Measurements from ENCODE around the gene SHISA6. TPM values are rescaled to one million over a fixed set of nuclear protein-coding genes. Genes with fewer than 3 reads are reported as not detected.

SHISA6 gene
- total RNA-seq, 3 donors from 2014 or later: 0.20 to 0.77 (median 0.73) TPM

- DNase-seq (no peak), ATAC-seq (no peak)
- Histone ChIP-seq H3K4me3 (no peak overlapping the region), H3K9me3 (no peaks in the 10 kb centered on the region), H3K4me1 (ENCODE audit: low read depth) (no peaks in the 10 kb centered on the region), H3K36me3 (ENCODE audit: low read depth) (no peaks in the 10 kb centered on the region)
- TF ChIP-seq, protein P1, sequence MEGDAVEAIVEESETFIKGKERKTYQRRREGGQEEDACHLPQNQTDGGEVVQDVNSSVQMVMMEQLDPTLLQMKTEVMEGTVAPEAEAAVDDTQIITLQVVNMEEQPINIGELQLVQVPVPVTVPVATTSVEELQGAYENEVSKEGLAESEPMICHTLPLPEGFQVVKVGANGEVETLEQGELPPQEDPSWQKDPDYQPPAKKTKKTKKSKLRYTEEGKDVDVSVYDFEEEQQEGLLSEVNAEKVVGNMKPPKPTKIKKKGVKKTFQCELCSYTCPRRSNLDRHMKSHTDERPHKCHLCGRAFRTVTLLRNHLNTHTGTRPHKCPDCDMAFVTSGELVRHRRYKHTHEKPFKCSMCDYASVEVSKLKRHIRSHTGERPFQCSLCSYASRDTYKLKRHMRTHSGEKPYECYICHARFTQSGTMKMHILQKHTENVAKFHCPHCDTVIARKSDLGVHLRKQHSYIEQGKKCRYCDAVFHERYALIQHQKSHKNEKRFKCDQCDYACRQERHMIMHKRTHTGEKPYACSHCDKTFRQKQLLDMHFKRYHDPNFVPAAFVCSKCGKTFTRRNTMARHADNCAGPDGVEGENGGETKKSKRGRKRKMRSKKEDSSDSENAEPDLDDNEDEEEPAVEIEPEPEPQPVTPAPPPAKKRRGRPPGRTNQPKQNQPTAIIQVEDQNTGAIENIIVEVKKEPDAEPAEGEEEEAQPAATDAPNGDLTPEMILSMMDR (IDR thresholded peaks at IDR 0.05): no peak
- intact Hi-C loops (cut with DNase I, micrococcal nuclease): no loop called here
Measured at GRCh38 chr17:11282586-11282985, 41.6 kb downstream of the SHISA6 start.

DNA sequence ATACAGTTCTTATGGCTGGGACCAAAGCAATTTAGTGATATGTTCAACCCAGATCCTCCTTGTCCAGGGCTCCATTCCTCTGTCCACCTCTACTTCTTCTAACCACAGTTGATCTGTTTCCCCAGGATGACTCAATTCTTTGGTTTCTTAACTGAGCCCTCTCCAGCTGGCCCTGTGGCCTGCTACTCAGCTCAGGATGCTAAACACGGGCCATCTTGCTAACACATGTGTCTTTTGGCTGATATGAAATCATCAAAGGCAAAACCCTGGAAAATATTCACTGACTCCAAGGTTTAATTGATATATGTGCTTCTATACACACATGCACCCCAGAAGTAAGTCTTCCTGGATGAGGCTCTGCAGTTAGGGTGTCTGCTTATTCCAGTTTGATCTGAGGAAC, 43.8 kb downstream of the SHISA6 start:
- TF ChIP-seq, protein P1 (IDR thresholded peaks at IDR 0.05): no peak
- DNase-seq (no peak), ATAC-seq (no peak)
- Histone ChIP-seq H3K4me1 (ENCODE audit: low read depth) (no peaks in the 10 kb centered on the region), H3K9me3 (no peaks in the 10 kb centered on the region), H3K4me3 (no peak overlapping the region), H3K36me3 (ENCODE audit: low read depth) (no peaks in the 10 kb centered on the region)
- intact Hi-C loops (cut with DNase I, micrococcal nuclease): no loop called here

DNA sequence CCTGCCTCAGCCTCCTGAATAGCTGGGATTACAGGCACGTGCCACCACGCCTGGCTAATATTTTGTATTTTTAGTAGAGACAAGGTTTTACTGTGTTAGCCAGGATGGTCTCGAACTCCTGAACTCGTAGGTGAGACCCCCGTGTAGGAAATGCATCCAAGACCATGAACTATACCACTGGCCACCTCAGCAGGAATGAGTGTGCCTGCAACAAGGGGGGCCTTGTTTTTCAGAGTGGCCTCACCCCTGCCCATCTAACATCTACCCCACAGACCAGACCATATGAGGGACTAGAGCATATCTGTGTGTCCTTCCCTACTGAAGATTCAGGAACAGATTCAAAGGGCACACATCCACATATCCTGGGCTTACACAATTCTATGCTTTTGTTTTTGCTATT, 44.9 kb downstream of the SHISA6 start:
- intact Hi-C loops (cut with DNase I, micrococcal nuclease): no loop called here
- no peak overlapping the region for H3K4me3 ChIP-seq
- DNase-seq: no peak
- TF ChIP-seq, protein P1 (IDR thresholded peaks at IDR 0.05): no peak
- ATAC-seq: no peak
- H3K4me1 ChIP-seq (ENCODE audit: low read depth): no peaks in the 10 kb centered on the region
- H3K9me3 ChIP-seq: no peaks in the 10 kb centered on the region
- H3K36me3 ChIP-seq (ENCODE audit: low read depth): no peaks in the 10 kb centered on the region

DNA sequence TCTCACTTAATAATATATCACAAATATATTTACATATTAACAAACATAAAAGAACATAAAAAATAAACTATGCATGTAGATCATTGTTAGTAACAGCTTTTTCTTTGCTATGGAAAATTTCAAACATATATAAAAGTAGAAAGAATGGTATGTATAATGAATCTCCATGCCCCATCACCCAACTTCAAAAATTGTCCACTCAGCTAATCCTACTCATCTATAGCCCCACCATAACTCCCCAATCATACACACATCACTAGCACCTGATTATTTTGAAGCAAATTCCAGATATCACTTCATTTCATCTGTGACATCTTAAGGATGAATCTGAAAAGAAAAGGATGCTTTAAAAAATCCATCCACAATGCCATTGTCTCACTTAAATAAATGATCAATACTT, 46.8 kb downstream of the SHISA6 start:
- Histone ChIP-seq H3K4me1 (ENCODE audit: low read depth) (no peaks in the 10 kb centered on the region), H3K36me3 (ENCODE audit: low read depth) (no peaks in the 10 kb centered on the region), H3K9me3 (no peaks in the 10 kb centered on the region), H3K4me3 (no peak overlapping the region)
- intact Hi-C loops (cut with DNase I, micrococcal nuclease): no loop called here
- TF ChIP-seq, protein P1 (IDR thresholded peaks at IDR 0.05): no peak
- DNase-seq (no peak), ATAC-seq (no peak)

- Histone ChIP-seq H3K9me3 (no peaks in the 10 kb centered on the region), H3K36me3 (ENCODE audit: low read depth) (no peaks in the 10 kb centered on the region), H3K4me1 (ENCODE audit: low read depth) (no peaks in the 10 kb centered on the region), H3K4me3 (no peak overlapping the region)
- TF ChIP-seq, protein P1 (IDR thresholded peaks at IDR 0.05): no peak
- no peak for DNase-seq
- ATAC-seq: no peak
- intact Hi-C loops (cut with DNase I, micrococcal nuclease): loop anchor here in 1 of 2 donors (10.0 kb wide), 1 partner anchor 416 kb away; no protein-coding TSS in a partner anchor
Measured at GRCh38 chr17:11290814-11291213, 49.8 kb downstream of the SHISA6 start.

- Histone ChIP-seq H3K4me3 (no peak overlapping the region), H3K4me1 (ENCODE audit: low read depth) (no peaks in the 10 kb centered on the region), H3K36me3 (ENCODE audit: low read depth) (no peaks in the 10 kb centered on the region), H3K9me3 (no peaks in the 10 kb centered on the region)
- DNase-seq: no peak
- ATAC-seq: no peak
- intact Hi-C loops (cut with DNase I, micrococcal nuclease): loop anchor here in 1 of 2 donors (10.0 kb wide), 1 partner anchor 418 kb away; no protein-coding TSS in a partner anchor
- TF ChIP-seq, protein P1 (IDR thresholded peaks at IDR 0.05): no peak
Measured at GRCh38 chr17:11292491-11292890, 51.5 kb downstream of the SHISA6 start.

Data from mucosa of descending colon (tissue), 3 donors.